NCI-H1092 treated with DMSO at 0.1 percent for 48 hours (cell line): ENCODE data around the gene DTX1.
"Not testable (repeated sequence)": the region's sequence is repeated elsewhere in the genome, so short reads cannot be mapped to it uniquely, and the experiment has no call there.

Experiments
- DNase-seq: peaks from one replicate; lab custom pipeline; 2025; lab: John Stamatoyannopoulos, UW

The DTX1 gene

GRCh38 chr12:113115455-113116126 is 59.1 kb downstream of the DTX1 start:
- no peak for DNase-seq

- no peak for DNase-seq
These were observed 60.3 kb downstream of the DTX1 start for GRCh38 chr12:113116875-113117274.

- DNase-seq, result not testable (repeated sequence)
These were observed 61.2 kb downstream of the DTX1 start for GRCh38 chr12:113117684-113118083.

- DNase-seq, result no peak
These were observed 61.6 kb downstream of the DTX1 start for GRCh38 chr12:113118142-113118541.

GRCh38 chr12:113119980-113120669 is 63.6 kb downstream of the DTX1 start:
- no peak for DNase-seq

GRCh38 chr12:113120670-113121370 is 64.3 kb downstream of the DTX1 start:
- peak; percentile 15 for DNase-seq

GRCh38 chr12:113127791-113128199 is 71.3 kb downstream of the DTX1 start:
- no peak for DNase-seq

- no peak for DNase-seq
These were observed 72.5 kb downstream of the DTX1 start for GRCh38 chr12:113128802-113129663.

- no peak for DNase-seq
These were observed 73.3 kb downstream of the DTX1 start for GRCh38 chr12:113129664-113130456.

- DNase-seq, result no peak
These were observed 74.1 kb downstream of the DTX1 start for GRCh38 chr12:113130457-113131135.

- DNase-seq, result no peak
These were observed 75.0 kb downstream of the DTX1 start for GRCh38 chr12:113131556-113131955.

- no peak for DNase-seq
These were observed 76.5 kb downstream of the DTX1 start for GRCh38 chr12:113133036-113133435.

GRCh38 chr12:113133666-113134065 is 77.1 kb downstream of the DTX1 start:
- DNase-seq, result no peak

GRCh38 chr12:113134071-113134470 is 77.5 kb downstream of the DTX1 start:
- no peak for DNase-seq

- DNase-seq, result no peak
These were observed 78.0 kb downstream of the DTX1 start for GRCh38 chr12:113134521-113134951.

GRCh38 chr12:113135178-113136127 is 78.9 kb downstream of the DTX1 start, which contains the start of gene RASAL1:
Gene RASAL1 (minus strand): TSS chr12:113135761. CDS start chr12:113135462, 299 bp downstream.
- DNase-seq, result peak; percentile 9

- no peak for DNase-seq
These were observed 79.8 kb downstream of the DTX1 start for GRCh38 chr12:113136128-113136989.

- DNase-seq, result no peak
These were observed 80.5 kb downstream of the DTX1 start for GRCh38 chr12:113136990-113137511.
